Measurements from ENCODE around the gene ADAMTSL5. TPM values are rescaled to one million over a fixed set of nuclear protein-coding genes. Genes with fewer than 3 reads are reported as not detected.
"Not testable (repeated sequence)": the region's sequence is repeated elsewhere in the genome, so short reads cannot be mapped to it uniquely, and the experiment has no call there.

ADAMTSL5 gene, protein sequence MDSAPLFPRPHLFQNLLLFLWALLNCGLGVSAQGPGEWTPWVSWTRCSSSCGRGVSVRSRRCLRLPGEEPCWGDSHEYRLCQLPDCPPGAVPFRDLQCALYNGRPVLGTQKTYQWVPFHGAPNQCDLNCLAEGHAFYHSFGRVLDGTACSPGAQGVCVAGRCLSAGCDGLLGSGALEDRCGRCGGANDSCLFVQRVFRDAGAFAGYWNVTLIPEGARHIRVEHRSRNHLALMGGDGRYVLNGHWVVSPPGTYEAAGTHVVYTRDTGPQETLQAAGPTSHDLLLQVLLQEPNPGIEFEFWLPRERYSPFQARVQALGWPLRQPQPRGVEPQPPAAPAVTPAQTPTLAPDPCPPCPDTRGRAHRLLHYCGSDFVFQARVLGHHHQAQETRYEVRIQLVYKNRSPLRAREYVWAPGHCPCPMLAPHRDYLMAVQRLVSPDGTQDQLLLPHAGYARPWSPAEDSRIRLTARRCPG
- polyA plus RNA-seq (ENCODE audit: insufficient read length), result 16.5 TPM

DNA sequence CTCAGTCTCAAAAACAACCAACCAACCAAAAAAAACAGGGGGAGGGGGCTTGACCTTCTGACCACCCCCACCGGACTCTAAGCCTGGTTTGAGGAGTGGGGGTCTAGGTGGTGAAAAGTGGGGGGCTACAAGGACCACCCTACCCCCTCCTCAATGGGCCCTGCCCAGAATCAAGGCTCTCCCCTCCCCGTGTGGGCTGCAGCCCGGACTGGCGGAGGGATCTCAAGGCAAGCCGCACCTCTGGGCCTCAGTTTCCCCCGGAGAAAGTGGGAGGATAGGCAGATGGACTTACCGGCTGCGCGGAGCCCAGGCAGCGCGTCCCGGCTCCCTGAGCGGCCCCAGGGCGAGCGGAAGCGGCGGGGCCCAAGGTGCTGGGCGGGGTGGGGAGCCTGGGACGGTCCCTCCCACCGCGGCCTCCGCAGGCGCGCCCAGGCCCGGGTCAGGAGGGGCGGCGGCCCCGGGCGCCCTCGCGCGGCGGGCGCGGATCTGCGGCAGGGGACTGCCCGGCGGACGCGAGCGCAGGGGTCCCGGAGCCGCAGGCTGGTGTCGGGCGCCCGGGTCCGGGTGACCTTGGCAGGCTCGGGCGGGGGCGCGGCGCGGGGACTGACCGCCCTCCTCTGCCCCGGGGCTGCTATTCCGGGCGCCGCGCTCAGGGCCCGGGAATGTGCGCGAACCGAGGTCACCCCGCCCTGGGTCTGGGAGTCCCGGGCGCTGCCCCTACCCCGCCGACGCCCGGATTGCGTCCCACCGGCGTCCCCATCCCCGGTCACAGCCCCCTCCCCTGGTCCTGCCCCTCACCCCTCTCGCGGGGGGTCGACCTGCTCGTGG is at the start of gene ADAMTSL5:
TSS of gene ADAMTSL5 (minus strand) at position 349 of the 828 bp plus-strand sequence. CDS start 2,076 bp downstream, outside the sequence.
- no peak for DNase-seq (ENCODE audit: low read depth)

- DNase-seq (ENCODE audit: low read depth), result no peak
These were observed 48.5 kb upstream of the ADAMTSL5 start for GRCh38 chr19:1561236-1561842.

DNA sequence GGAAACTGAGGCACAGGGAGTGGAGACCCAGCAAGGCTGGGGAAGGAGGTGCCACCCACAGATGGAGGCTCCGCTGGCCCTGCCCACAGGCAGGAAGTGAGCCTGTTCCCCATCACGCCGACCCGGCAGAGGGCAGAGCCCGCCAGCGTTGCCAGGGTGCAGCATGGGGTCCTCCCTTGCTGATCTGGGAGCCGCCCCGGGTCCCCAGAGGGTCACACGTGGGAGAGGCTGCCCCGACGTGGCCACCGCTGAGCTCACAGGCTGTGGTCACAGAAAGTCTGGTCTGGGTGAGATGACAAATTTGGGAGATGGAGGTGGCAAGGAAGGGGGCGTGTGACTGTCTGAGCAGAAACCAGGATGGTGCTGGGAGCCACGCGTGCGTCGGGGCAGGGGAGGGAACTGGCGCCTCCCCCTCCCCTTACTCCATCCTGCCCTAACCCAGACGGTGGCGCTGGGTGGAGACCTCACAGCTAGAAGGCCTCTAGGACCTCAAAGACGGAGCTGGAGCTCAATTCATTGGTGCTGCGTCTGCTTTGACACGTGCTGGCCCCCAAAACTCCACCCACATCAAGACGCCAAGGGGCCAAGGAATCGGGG is 47.6 kb upstream of the ADAMTSL5 start:
- no peak for DNase-seq (ENCODE audit: low read depth)

- DNase-seq (ENCODE audit: low read depth), result no peak
These were observed 45.7 kb upstream of the ADAMTSL5 start for GRCh38 chr19:1558552-1558951.

DNA sequence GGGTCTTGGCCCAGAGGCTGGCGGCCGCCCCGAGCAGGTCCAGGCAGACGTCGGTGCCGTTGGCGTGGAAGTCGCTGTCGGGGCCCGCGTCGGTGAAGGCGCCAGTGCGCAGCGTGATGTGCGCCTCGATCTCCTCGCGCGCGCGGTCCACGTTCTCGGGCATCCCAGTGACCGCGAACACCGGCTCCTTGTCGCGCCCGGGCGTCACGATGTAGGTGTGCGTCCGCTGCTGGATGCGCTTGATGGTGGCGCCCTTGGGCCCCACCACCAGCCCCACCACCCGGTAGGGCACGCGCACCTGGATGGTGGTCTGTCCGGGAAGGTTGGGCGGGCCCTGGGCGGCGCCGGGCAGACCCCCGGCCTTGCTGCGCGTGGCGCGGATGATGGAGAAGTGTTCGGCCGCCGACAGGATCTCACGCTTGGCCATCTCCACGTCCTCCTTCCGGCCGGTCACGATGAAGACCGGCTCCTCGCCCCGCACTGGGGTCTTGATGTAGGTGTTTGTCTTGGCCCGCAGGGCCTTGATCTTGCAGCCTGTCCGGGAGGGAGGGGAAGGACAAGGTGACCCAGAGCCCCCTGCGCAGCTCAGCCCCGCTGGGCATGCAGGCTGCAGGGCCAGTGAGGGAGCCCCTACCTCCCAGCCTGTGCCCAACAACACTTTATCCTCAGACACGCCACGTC is 43.7 kb upstream of the ADAMTSL5 start:
- no peak for DNase-seq (ENCODE audit: low read depth)

DNA sequence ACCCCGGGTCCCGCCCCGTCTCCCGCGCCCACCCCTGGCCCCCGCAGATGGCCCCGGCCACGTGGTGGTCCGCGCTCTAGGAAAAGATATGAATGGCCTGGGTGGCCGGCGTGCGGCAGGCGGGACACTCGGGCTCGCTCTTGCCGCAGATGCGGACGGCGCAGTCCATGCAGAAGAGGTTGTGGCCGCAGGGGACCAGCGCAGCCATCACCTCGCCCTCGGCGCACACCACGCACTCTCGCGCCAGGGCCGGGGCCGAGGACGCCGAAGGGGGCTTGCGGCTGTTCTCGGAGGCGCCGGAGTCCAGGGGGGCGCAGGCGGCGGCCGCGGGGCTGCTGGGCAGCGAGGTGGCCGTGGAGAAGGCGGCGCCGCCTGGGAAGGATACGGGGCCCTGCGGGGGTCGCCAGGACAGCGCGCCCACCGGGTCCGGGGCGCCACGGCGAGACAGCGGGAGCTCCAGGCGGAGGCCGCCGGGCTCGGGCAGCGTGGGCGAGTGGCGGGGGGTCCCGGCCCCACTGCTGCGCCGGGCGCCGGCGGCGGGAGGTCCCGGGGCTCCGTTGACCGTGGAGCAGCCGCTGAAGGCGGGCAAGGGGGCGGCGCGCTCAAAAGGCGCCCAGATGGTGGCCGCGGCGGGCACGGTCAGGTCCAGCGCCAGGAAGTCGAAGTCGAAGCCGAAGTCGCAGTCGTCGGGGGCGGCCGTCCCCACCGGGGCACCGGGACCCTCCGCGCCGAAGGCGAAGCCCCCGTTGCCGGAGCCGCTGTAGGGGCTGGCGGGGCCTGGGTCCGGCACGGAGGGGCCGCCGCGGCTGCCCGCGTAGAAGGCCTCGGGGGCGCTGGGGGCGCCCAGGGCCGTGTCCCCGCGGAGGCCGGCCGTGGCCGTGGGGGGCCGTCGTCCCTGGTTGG is 42.9 kb upstream of the ADAMTSL5 start:
- no peak for DNase-seq (ENCODE audit: low read depth)

DNA sequence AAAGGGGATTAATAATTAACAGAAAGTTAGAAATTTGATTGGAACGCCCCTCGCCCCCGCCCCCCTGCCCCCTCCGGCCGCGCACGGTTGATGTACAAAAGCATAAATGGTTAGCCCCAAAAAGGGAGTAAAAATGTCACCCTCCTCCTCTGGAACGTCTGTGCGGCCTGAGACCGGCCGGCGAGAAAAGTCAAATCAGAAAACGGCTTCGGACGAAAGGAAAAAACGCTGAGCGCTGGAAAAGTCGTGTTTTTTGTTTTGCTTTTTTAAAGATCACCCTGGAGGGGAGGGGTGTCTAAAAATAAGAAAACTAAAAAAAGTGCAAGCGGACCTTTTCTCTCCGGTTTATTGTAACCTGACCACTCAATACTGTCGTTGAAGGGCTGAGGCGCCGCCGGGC is 42.1 kb upstream of the ADAMTSL5 start:
- no peak for DNase-seq (ENCODE audit: low read depth)

- DNase-seq (ENCODE audit: low read depth), result no peak
These were observed 40.6 kb upstream of the ADAMTSL5 start for GRCh38 chr19:1553415-1553814.

DNA sequence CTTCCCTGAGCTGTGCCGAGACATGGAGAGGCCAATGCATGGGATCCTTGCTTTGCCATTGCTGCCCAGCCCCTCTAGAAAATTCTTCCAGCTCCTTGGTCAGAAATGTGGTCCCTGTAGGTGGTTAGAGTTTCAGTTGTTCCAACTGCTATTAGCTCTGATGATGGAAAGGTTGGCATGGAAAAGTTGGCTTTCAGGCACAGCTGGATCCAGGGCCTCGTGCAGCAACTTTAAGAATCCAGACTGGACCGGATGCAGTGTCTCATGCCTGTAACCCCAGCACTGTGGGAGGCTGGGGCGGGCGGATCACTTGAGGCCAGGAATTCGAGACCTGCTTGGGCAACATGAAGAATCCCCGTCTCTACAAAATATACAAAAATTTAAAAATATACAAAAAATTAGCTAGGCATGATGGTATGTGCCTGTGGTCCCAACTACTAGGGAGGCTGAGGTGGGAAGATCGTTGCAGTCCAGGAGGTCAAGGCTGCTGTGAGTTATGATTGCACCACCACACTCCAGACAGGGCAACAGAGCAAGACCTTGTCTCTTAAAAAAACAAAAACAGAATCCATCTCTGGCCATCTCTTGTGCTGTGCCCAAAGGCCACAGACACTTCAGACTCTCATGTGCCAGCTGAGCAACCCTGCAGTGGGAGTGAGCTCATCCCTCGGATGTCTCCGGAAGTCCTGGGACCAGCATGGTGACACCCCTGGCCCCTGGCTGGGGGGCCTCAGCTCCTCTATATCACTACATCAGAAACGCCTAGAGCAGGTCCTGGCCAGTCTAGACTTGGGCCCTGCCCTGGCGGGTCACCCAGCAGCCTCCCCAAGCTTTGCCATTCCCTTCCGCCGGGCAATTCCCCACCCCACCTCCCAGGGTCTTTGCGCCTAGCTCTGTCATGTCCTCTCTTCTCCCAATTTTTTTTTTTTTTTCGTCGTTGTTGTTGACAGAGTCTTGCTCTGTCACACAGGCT is 38.5 kb upstream of the ADAMTSL5 start:
- DNase-seq (ENCODE audit: low read depth), result no peak

- no peak for DNase-seq (ENCODE audit: low read depth)
These were observed 36.6 kb upstream of the ADAMTSL5 start for GRCh38 chr19:1549332-1549945.

- peak; percentile 36 for DNase-seq (ENCODE audit: low read depth)
These were observed 27.6 kb upstream of the ADAMTSL5 start for GRCh38 chr19:1540365-1540925.

- not testable (repeated sequence) for DNase-seq (ENCODE audit: low read depth)
These were observed 26.9 kb upstream of the ADAMTSL5 start for GRCh38 chr19:1539749-1540148.

- DNase-seq (ENCODE audit: low read depth), result no peak
These were observed 26.2 kb upstream of the ADAMTSL5 start for GRCh38 chr19:1538978-1539377.

DNA sequence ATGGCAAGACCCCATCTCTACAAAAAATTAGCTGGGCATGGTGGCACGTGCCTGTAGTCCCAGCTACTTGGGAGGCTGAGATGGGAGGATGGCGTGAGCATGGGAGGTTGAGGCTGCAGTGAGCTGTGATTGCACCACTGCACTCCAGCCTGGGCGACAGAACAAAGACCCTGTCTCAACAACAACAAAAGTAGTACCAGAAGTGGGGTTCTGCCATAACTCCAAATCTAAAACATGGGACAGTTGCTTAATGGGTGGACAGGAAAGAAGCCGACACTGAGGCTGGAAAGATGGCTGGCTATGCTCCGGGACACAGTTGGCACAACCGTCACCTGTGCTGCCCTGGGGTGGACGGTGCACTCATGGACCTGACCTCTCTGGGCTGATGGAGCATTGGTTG is 22.9 kb upstream of the ADAMTSL5 start:
- not testable (repeated sequence) for DNase-seq (ENCODE audit: low read depth)

GRCh38 chr19:1534972-1535371 is 22.2 kb upstream of the ADAMTSL5 start:
- no peak for DNase-seq (ENCODE audit: low read depth)

GRCh38 chr19:1533510-1534150 is 20.8 kb upstream of the ADAMTSL5 start:
- DNase-seq (ENCODE audit: low read depth), result no peak

- no peak for DNase-seq (ENCODE audit: low read depth)
These were observed 19.2 kb upstream of the ADAMTSL5 start for GRCh38 chr19:1532003-1532402.

- DNase-seq (ENCODE audit: low read depth), result no peak
These were observed 18.8 kb upstream of the ADAMTSL5 start for GRCh38 chr19:1531587-1531986.
